BE2C (cell line): Measurements from ENCODE around the gene FREM2.

Source experiments
- DNase-seq: peaks from one replicate; pipeline ENCODE4 v3.0.0-alpha.2; 2020
- H3K27me3 ChIP-seq: fragments of 250-450 bp; sonication (Bioruptor Pico); 2 replicates; pipeline ENCODE4 v1.5.1; 2020; ENCODE audit warnings: mild to moderate bottlenecking
- H3K36me3 ChIP-seq: fragments of 250-450 bp; sonication (Bioruptor Pico); 2 replicates; pipeline ENCODE4 v1.5.1; 2020; ENCODE audit warnings: mild to moderate bottlenecking
- H3K4me1 ChIP-seq: fragments of 250-450 bp; sonication (Bioruptor Pico); 2 replicates; pipeline ENCODE4 v1.5.1; 2020
- H3K4me3 ChIP-seq: 2 replicates; pipeline ENCODE4 v1.5.1; 2011; ENCODE audit warnings: low read depth, low read length
- H3K9me3 ChIP-seq: fragments of 250-450 bp; sonication (Bioruptor Pico); 2 replicates; pipeline ENCODE4 v1.5.1; 2020
- CTCF ChIP-seq: IDR thresholded peaks from 2 replicates; pipeline ENCODE4 v1.5.1; 2012; ENCODE audit warnings: mild to moderate bottlenecking, low read depth, low read length

The FREM2 gene

GRCh38 chr13:38669234-38669964 lies 17.5 kb upstream of the FREM2 start:
- no peaks in the 10 kb centered on the region for H3K27me3 ChIP-seq
- H3K9me3 ChIP-seq, result no peaks in the 10 kb centered on the region
- no peak overlapping the region for H3K4me3 ChIP-seq
- no peak for TF ChIP-seq CTCF
- H3K36me3 ChIP-seq, result no peaks in the 10 kb centered on the region
- no peaks in the 10 kb centered on the region for H3K4me1 ChIP-seq
- no peak for DNase-seq

- TF ChIP-seq CTCF, result no peak
- Histone ChIP-seq H3K4me3 (no peak overlapping the region), H3K9me3 (no peaks in the 10 kb centered on the region), H3K36me3 (no peaks in the 10 kb centered on the region), H3K4me1 (no peaks in the 10 kb centered on the region), H3K27me3 (no peaks in the 10 kb centered on the region)
- DNase-seq, result no peak
These were observed 16.2 kb upstream of the FREM2 start for GRCh38 chr13:38670627-38671026.

GRCh38 chr13:38671980-38672379 lies 14.9 kb upstream of the FREM2 start:
- Histone ChIP-seq H3K9me3 (no peaks in the 10 kb centered on the region), H3K27me3 (no peaks in the 10 kb centered on the region), H3K4me3 (no peak overlapping the region), H3K4me1 (no peaks in the 10 kb centered on the region), H3K36me3 (no peaks in the 10 kb centered on the region)
- TF ChIP-seq CTCF, result no peak
- no peak for DNase-seq

GRCh38 chr13:38674208-38674607 lies 12.7 kb upstream of the FREM2 start:
- no peak for TF ChIP-seq CTCF
- Histone ChIP-seq H3K27me3 (0 out of 2 replicates have a peak, but pooled peaks cover 6% of the 10 kb centered on the region), H3K9me3 (no peaks in the 10 kb centered on the region), H3K36me3 (no peaks in the 10 kb centered on the region), H3K4me3 (no peak overlapping the region), H3K4me1 (no peaks in the 10 kb centered on the region)
- no peak for DNase-seq

GRCh38 chr13:38680912-38681311 lies 6.0 kb upstream of the FREM2 start:
- no peak for TF ChIP-seq CTCF
- no peaks in the 10 kb centered on the region for H3K9me3 ChIP-seq
- no peak for DNase-seq
- H3K4me3 ChIP-seq, result no peak overlapping the region
- H3K4me1 ChIP-seq, result no peaks in the 10 kb centered on the region
- H3K36me3 ChIP-seq, result no peaks in the 10 kb centered on the region
- H3K27me3 ChIP-seq, result peaks cover 27% of the 10 kb centered on the region

GRCh38 chr13:38684714-38685113 lies 2.2 kb upstream of the FREM2 start:
- Histone ChIP-seq H3K4me1 (no peaks in the 10 kb centered on the region), H3K36me3 (no peaks in the 10 kb centered on the region), H3K4me3 (no peak overlapping the region), H3K27me3 (peaks cover 46% of the 10 kb centered on the region), H3K9me3 (no peaks in the 10 kb centered on the region)
- no peak for DNase-seq
- no peak for TF ChIP-seq CTCF
